CD8-positive, alpha-beta memory T cell (primary cell): ENCODE data around the gene RXFP4. TPM values are rescaled to one million over a fixed set of nuclear protein-coding genes. Genes with fewer than 3 reads are reported as not detected.
"Not testable (repeated sequence)": the region's sequence is repeated elsewhere in the genome, so short reads cannot be mapped to it uniquely, and the experiment has no call there.

Source experiments
- CTCF ChIA-PET: fragments of 350-600 bp; sonication (Branson Sonifier 250); formaldehyde crosslinking; loops from one replicate; lab custom pipeline; 2021; ENCODE audit warnings: antibody characterized with exemption; lab: Charles Lee
- POLR2A ChIA-PET: fragments of 350-600 bp; sonication (Branson Sonifier 250); formaldehyde crosslinking; loops from one replicate; lab custom pipeline; 2021; ENCODE audit warnings: antibody characterized with exemption; lab: Charles Lee
- DNase-seq, 5 donors: peaks; one replicate each; pipeline versions ENCODE4 v3.0.0 to v3.0.0-alpha.2; 2020 to 2022; ENCODE audit warnings: mixed read lengths in 1 of 5
- H3K27ac ChIP-seq: one replicate; pipeline ENCODE4 v1.7.0; 2013; ENCODE audit warnings: low read depth, mild to moderate bottlenecking, low read length, moderate library complexity
- H3K27me3 ChIP-seq: 2 replicates; pipeline ENCODE4 v1.7.0; 2013; ENCODE audit warnings: low read length, mild to moderate bottlenecking; ENCODE audit not compliant: insufficient read depth, poor library complexity, severe bottlenecking
- H3K36me3 ChIP-seq: 2 replicates; pipeline ENCODE4 v1.7.0; 2013; ENCODE audit warnings: mild to moderate bottlenecking, low read length, moderate library complexity; ENCODE audit not compliant: insufficient read depth
- H3K4me1 ChIP-seq: 2 replicates; pipeline ENCODE4 v1.7.0; 2013; ENCODE audit warnings: mild to moderate bottlenecking, low read length, moderate library complexity; ENCODE audit not compliant: insufficient read depth
- H3K4me3 ChIP-seq: 2 replicates; pipeline ENCODE4 v1.7.0; 2013; ENCODE audit warnings: mild to moderate bottlenecking, low read length
- H3K9me3 ChIP-seq: 2 replicates; pipeline ENCODE4 v1.7.0; 2013; ENCODE audit warnings: mild to moderate bottlenecking, low read length
- H3K27ac Mint-ChIP-seq, 8 donors: one replicate each; pipeline ENCODE4 v1.8.0; 2020 to 2021; ENCODE audit warnings: mixed read lengths in 8 of 8, mild to moderate bottlenecking in 6 of 8, inconsistent platforms in 3 of 8, moderate library complexity in 3 of 8
- H3K27me3 Mint-ChIP-seq, 2 donors: one replicate each; pipeline ENCODE4 v1.8.0; 2020 to 2021; ENCODE audit warnings: mixed read lengths in 2 of 2, mild to moderate bottlenecking in 1 of 2, moderate library complexity in 1 of 2
- H3K36me3 Mint-ChIP-seq, 3 donors: one replicate each; pipeline ENCODE4 v1.8.0; 2020 to 2021; ENCODE audit warnings: mixed read lengths in 3 of 3, inconsistent platforms in 1 of 3, mild to moderate bottlenecking in 1 of 3
- H3K4me1 Mint-ChIP-seq, 3 donors: one replicate each; pipeline ENCODE4 v1.8.0; 2020 to 2021; ENCODE audit warnings: mixed read lengths in 3 of 3, inconsistent platforms in 1 of 3, mild to moderate bottlenecking in 1 of 3
- H3K4me3 Mint-ChIP-seq, 7 donors: one replicate each; pipeline ENCODE4 v1.8.0; 2020 to 2021; ENCODE audit warnings: mixed read lengths in 7 of 7, mild to moderate bottlenecking in 6 of 7, moderate library complexity in 4 of 7, inconsistent platforms in 2 of 7
- H3K9me3 Mint-ChIP-seq, 5 donors: one replicate each; pipeline ENCODE4 v1.8.0; 2020 to 2022; ENCODE audit warnings: mixed read lengths in 5 of 5, mild to moderate bottlenecking in 3 of 5, moderate library complexity in 2 of 5, inconsistent platforms in 1 of 5
- polyA plus RNA-seq: library from polyadenylated mRNA; unstranded; fragments of 300-500 nt; fragmentation: Illumina TruSeq; gene quantifications from one replicate; pipeline ENCODE4 v1.2.3, GENCODE V29; 2021
- total RNA-seq, 2 experiments: library from RNA; stranded (reverse); gene quantifications; one replicate each; pipeline ENCODE4 v1.2.3, GENCODE V29; 2021

Gene RXFP4, protein sequence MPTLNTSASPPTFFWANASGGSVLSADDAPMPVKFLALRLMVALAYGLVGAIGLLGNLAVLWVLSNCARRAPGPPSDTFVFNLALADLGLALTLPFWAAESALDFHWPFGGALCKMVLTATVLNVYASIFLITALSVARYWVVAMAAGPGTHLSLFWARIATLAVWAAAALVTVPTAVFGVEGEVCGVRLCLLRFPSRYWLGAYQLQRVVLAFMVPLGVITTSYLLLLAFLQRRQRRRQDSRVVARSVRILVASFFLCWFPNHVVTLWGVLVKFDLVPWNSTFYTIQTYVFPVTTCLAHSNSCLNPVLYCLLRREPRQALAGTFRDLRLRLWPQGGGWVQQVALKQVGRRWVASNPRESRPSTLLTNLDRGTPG
- total RNA-seq (not detected), polyA plus RNA-seq (0.29 TPM)

DNA sequence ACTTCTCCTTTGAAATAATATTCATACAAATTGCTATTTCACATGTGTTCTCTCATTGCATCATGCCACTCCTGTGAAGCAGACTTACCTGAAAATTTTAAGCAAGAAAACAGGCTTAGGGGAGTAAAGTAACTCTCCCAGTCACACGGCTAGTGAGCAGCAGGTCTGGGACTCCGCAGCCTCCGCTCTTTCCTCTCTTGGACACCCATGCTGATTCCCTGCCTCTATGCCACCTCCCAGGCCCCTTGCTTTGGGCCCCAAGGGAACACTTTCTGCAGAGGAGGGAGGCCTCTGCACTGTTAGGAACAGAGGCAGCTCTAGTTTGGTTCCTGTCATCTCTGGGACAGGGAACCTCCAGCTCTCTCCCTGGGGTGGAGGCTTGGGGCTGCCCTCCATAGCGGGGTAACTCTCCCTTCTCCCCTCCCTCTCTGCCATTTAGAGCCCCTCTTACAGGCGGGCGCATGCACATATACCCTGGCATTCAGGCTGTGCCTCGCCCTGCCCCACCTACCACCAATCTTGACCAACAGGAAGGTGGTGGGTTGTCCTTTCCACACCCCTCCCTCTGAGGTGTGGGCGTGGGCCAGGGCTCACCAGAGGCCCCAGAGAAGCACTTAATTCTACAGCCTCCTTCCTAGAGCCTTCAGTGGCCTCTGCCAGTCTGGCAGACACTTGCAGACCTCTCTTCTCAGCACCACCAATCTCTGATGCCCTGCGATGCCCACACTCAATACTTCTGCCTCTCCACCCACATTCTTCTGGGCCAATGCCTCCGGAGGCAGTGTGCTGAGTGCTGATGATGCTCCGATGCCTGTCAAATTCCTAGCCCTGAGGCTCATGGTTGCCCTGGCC, at the start of gene RXFP4:
TSS of gene RXFP4 (plus strand) at position 646 of the 852 bp plus-strand sequence. CDS start at position 718, 72 bp downstream.
- Mint-ChIP-seq H3K27ac (peak within 1 kb of the TSS; percentile 50 to 85 (median 72)), H3K4me3 (peak within 1 kb of the TSS in 1 of 7 donors; percentile 11), H3K36me3 (peaks cover 0 to 2% (median 0%) of the 10 kb centered on the region in 3 donors), H3K4me1 (peaks cover 35 to 55% (median 43%) of the 10 kb centered on the region in 3 donors), H3K27me3 (no peaks in the 10 kb centered on the region), H3K9me3 (no peaks in the 10 kb centered on the region)
- no peak within 1 kb of the TSS for H3K27ac ChIP-seq
- no peak for DNase-seq
- H3K36me3 ChIP-seq, result no peaks in the 10 kb centered on the region
- no peaks in the 10 kb centered on the region for H3K9me3 ChIP-seq
- no peak within 1 kb of the TSS for H3K4me3 ChIP-seq
- CTCF ChIA-PET, result interaction anchor here (0.9 to 3.7 kb wide), 2 partner anchors 35 to 49 kb away, joined by 3 to 44 read pairs; no protein-coding TSS in a partner anchor
- H3K27me3 ChIP-seq, result no peaks in the 10 kb centered on the region
- H3K4me1 ChIP-seq, result peaks cover 39% of the 10 kb centered on the region
- POLR2A ChIA-PET, result interaction anchor here (0.8 kb wide), 1 partner anchor 35 kb away, joined by 3 read pairs; no protein-coding TSS in a partner anchor

DNA sequence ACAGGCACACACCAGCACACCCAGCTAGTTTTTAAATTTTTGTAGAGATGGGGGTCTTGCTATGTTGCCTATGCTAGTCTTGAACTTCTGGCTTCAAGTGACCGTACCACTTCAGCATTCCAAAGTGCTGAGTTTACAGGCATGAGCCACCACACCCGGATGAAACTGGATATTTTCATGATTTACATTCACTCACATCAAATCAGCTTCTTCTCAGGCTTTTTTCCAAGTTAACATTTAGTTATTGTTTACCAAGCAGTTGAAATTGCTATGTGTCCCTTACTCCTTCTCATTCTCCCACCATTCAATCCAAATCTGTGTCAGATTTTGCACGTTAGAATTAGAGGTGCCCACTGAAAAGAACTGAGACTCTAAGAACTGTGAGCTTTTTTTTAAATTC, 48.6 kb upstream of the RXFP4 start:
- H3K4me1 ChIP-seq, result peaks cover 14% of the 10 kb centered on the region
- H3K27ac Mint-ChIP-seq, result peak overlapping the region in 6 of 8 donors; percentile 30 to 93 (median 74)
- peaks cover 0 to 15% (median 2%) of the 10 kb centered on the region in 3 donors for H3K36me3 Mint-ChIP-seq
- H3K4me3 ChIP-seq, result no peak overlapping the region
- POLR2A ChIA-PET, result no interaction called here
- no peaks in the 10 kb centered on the region for H3K9me3 Mint-ChIP-seq
- CTCF ChIA-PET, result interaction anchor here (1.5 kb wide), 1 partner anchor 23 kb away, joined by 3 read pairs; no protein-coding TSS in a partner anchor
- peaks cover 11 to 17% (median 13%) of the 10 kb centered on the region in 3 donors for H3K4me1 Mint-ChIP-seq
- no peak overlapping the region for H3K27ac ChIP-seq
- no peak overlapping the region for H3K4me3 Mint-ChIP-seq
- peaks cover 3% of the 10 kb centered on the region for H3K36me3 ChIP-seq
- no peaks in the 10 kb centered on the region for H3K27me3 ChIP-seq
- no peak for DNase-seq
- H3K27me3 Mint-ChIP-seq, result no peaks in the 10 kb centered on the region
- H3K9me3 ChIP-seq, result no peaks in the 10 kb centered on the region

DNA sequence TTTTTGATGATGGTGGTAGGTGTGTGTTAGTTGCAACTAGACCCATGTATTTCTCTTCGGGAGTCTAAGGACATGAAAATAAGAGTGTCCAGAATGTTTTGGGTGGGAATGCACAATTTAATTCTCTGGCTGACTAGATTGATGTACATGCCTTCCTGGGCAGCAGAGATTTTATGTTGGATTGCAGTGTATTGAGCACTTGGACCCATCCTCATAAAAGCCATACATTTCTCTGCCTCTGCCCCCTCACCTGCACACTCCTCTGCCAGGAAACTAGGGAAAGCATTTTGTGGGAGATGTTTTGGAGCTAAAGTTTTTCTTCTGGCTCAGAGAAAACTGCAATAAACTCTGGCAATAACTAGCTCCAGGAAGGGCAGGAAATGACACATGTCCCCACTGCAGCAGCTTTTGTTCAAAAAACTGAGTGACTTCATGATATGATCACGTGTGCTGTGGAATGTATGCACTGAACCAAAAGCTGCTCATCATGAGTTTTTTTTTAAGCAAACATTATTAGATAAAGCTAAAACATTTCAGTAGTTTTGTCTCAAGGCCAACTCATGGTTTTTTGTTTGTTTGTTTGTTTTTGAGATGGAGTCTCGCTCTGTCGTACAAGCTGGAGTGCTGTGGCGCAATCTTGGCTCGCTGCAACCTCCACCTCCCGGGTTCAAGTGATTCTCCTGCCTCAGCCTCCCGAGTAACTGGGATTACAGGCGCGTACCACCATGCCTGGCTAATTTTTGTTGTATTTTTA, 47.9 kb upstream of the RXFP4 start:
- ChIA-PET POLR2A (interaction anchor here (0.6 kb wide), 1 partner anchor 54 kb away, joined by 3 read pairs; no protein-coding TSS in a partner anchor), CTCF (interaction anchor here (1.5 kb wide), 1 partner anchor 24 kb away, joined by 3 read pairs; no protein-coding TSS in a partner anchor)
- peaks cover 0 to 18% (median 2%) of the 10 kb centered on the region in 3 donors for H3K36me3 Mint-ChIP-seq
- no peaks in the 10 kb centered on the region for H3K27me3 ChIP-seq
- no peak overlapping the region for H3K4me3 ChIP-seq
- H3K27me3 Mint-ChIP-seq, result no peaks in the 10 kb centered on the region
- no peaks in the 10 kb centered on the region for H3K9me3 ChIP-seq
- peaks cover 12 to 17% (median 13%) of the 10 kb centered on the region in 3 donors for H3K4me1 Mint-ChIP-seq
- peak overlapping the region; percentile 25 to 93 (median 72) for H3K27ac Mint-ChIP-seq
- no peaks in the 10 kb centered on the region for H3K9me3 Mint-ChIP-seq
- H3K4me3 Mint-ChIP-seq, result peak overlapping the region in 3 of 7 donors; percentile 9 to 19 (median 12)
- DNase-seq, result peak in 2 of 5 donors; percentile 19 to 32
- no peak overlapping the region for H3K27ac ChIP-seq
- peaks cover 4% of the 10 kb centered on the region for H3K36me3 ChIP-seq
- peaks cover 14% of the 10 kb centered on the region for H3K4me1 ChIP-seq

DNA sequence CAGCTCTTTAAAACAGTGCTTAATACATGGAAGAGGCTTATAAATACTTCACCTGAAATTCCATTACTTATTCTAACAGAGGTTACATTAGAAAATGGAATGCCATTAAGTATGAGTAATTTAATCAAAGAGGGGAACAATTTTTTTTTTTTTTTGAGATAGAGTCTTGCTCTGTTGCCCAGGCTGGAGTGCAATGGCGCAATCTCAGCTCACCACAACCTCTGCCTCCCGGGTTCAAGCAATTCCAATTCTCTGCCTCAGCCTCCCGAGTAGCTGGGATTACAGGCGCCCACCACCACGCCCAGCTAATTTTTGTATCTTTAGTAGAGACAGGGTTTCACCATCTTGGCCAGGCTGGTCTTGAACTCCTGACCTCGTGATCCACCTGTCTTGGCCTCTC, 45.8 kb upstream of the RXFP4 start:
- H3K9me3 ChIP-seq, H3K27ac ChIP-seq, DNase-seq, H3K4me3 ChIP-seq, POLR2A ChIA-PET, H3K27ac Mint-ChIP-seq, H3K9me3 Mint-ChIP-seq, H3K27me3 Mint-ChIP-seq, H3K27me3 ChIP-seq, H3K4me3 Mint-ChIP-seq: not testable (repeated sequence)
- peaks cover 14% of the 10 kb centered on the region for H3K4me1 ChIP-seq
- Mint-ChIP-seq H3K36me3 (peaks cover 0 to 38% (median 15%) of the 10 kb centered on the region in 3 donors), H3K4me1 (peaks cover 16 to 21% (median 18%) of the 10 kb centered on the region in 3 donors)
- peaks cover 14% of the 10 kb centered on the region for H3K36me3 ChIP-seq
- CTCF ChIA-PET, result interaction anchor here (1.0 kb wide), 1 partner anchor 8 kb away, joined by 5 read pairs; no protein-coding TSS in a partner anchor

DNA sequence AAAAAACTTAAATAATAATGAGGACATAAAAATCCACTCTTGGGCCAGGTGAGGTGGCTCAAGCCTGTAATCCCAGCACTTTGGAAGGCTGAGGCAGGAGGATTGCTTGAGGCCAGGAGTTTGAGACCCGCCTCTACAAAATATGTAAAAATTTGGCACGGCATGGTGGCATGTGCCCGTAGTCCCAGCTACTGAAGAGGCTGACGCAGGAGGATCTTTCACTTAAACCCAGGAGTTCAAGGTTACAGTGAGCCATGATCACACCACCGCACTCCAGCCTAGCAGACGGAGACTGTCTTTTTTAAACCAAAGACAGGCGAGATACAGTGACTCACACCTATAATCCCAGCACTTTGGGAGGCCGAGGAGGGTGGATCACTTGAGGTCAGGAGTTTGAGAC, 45.0 kb upstream of the RXFP4 start:
- H3K27ac ChIP-seq, POLR2A ChIA-PET, H3K27me3 ChIP-seq, H3K27me3 Mint-ChIP-seq, H3K9me3 ChIP-seq, H3K9me3 Mint-ChIP-seq, H3K4me3 Mint-ChIP-seq, CTCF ChIA-PET, DNase-seq, H3K4me3 ChIP-seq: not testable (repeated sequence)
- peaks cover 0 to 46% (median 15%) of the 10 kb centered on the region in 3 donors for H3K36me3 Mint-ChIP-seq
- peak overlapping the region in 2 of 8 donors; percentile 54 to 55 for H3K27ac Mint-ChIP-seq
- peaks cover 14% of the 10 kb centered on the region for H3K4me1 ChIP-seq
- H3K36me3 ChIP-seq, result peaks cover 22% of the 10 kb centered on the region
- peaks cover 16 to 21% (median 18%) of the 10 kb centered on the region in 3 donors for H3K4me1 Mint-ChIP-seq

DNA sequence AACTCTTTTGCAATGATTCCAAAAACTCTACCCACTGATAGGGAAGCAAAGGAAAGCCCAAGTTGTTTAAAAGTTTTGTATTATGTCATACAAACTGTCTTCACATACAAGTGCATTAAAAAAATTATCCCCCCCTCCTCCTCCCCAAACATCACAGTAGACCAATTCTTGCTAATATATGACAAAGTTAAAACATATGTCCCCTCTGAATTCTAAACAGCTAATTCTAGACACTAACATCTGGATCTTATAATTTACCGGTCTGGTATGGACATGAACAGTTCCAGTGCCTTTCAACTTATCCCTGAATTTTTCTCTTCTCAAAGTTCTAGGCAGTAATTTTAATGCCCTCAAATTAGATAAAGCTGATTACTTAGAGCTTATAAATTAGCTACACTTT, 43.7 kb upstream of the RXFP4 start:
- H3K4me1 Mint-ChIP-seq, result peaks cover 16 to 18% (median 17%) of the 10 kb centered on the region in 3 donors
- ChIA-PET POLR2A (no interaction called here), CTCF (no interaction called here)
- no peak for DNase-seq
- Histone ChIP-seq H3K27me3 (no peaks in the 10 kb centered on the region), H3K4me3 (no peak overlapping the region), H3K27ac (no peak overlapping the region), H3K36me3 (peaks cover 26% of the 10 kb centered on the region), H3K4me1 (peaks cover 13% of the 10 kb centered on the region), H3K9me3 (no peaks in the 10 kb centered on the region)
- H3K36me3 Mint-ChIP-seq, result peaks cover 0 to 52% (median 15%) of the 10 kb centered on the region in 3 donors
- no peak overlapping the region for H3K4me3 Mint-ChIP-seq
- no peaks in the 10 kb centered on the region for H3K9me3 Mint-ChIP-seq
- peak overlapping the region in 3 of 8 donors; percentile 19 to 66 (median 43) for H3K27ac Mint-ChIP-seq
- H3K27me3 Mint-ChIP-seq, result no peaks in the 10 kb centered on the region

DNA sequence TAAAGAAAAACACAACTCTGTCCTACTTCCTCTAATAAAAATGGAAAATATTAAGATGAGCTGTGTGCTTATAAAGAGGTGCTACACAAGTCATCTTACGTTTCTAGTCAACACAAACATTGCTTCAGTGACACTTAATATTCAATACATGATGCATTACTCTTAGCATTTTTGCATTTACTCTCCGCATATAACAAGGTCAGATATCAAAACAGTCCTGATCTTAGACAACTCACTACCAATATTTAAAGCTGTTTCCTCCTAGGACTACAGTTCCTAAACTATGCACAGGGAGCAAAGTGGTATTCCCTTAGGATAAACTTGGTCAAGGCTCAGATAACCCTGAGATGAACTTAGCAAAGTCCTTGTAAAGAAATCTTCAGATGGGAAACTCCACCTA, 42.5 kb upstream of the RXFP4 start:
- Histone ChIP-seq H3K27ac (no peak overlapping the region), H3K4me1 (peaks cover 2% of the 10 kb centered on the region), H3K27me3 (no peaks in the 10 kb centered on the region), H3K4me3 (no peak overlapping the region), H3K9me3 (no peaks in the 10 kb centered on the region), H3K36me3 (peaks cover 32% of the 10 kb centered on the region)
- peaks cover 0 to 58% (median 15%) of the 10 kb centered on the region in 3 donors for H3K36me3 Mint-ChIP-seq
- no peak overlapping the region for H3K4me3 Mint-ChIP-seq
- ChIA-PET POLR2A (interaction anchor here (0.7 kb wide), 1 partner anchor 75 kb away, joined by 3 read pairs; no protein-coding TSS in a partner anchor), CTCF (no interaction called here)
- DNase-seq, result no peak
- no peaks in the 10 kb centered on the region for H3K27me3 Mint-ChIP-seq
- no peaks in the 10 kb centered on the region for H3K9me3 Mint-ChIP-seq
- peak overlapping the region in 4 of 8 donors; percentile 3 to 44 (median 21) for H3K27ac Mint-ChIP-seq
- peaks cover 5 to 6% (median 6%) of the 10 kb centered on the region in 3 donors for H3K4me1 Mint-ChIP-seq
